ENCODE measurements around the gene PTPRM. TPM values are rescaled to one million over a fixed set of nuclear protein-coding genes. Genes with fewer than 3 reads are reported as not detected.
A peak's percentile ranks its signal among the peaks of the same experiment; 100 is the strongest.

The PTPRM gene
- total RNA-seq, 1 experiment from 2014 or later, result 45.6 TPM

- Histone ChIP-seq H2AFZ (ENCODE audit: low read length) (no peak overlapping the region), H3K9ac (ENCODE audit: low read length) (no peak overlapping the region), H4K20me1 (ENCODE audit: low read length) (no peaks in the 10 kb centered on the region), H3K79me2 (ENCODE audit: low read length) (no peaks in the 10 kb centered on the region), H3K4me3 (ENCODE audit: low read length) (no peak overlapping the region), H3F3A (ENCODE audit: low read length, unreplicated experiment) (no peaks in the 10 kb centered on the region), H3K9me2 (replicated peaks; ENCODE audit: low read length) (no peaks in the 10 kb centered on the region), H3K4me2 (ENCODE audit: low read length) (no peak overlapping the region), H3K27ac (ENCODE audit: low read length) (no peak overlapping the region), H3K36me3 (ENCODE audit: low read depth, low read length) (no peaks in the 10 kb centered on the region), H3K4me1 (ENCODE audit: insufficient read depth, low read length) (peaks cover 19% of the 10 kb centered on the region), H3K27me3 (ENCODE audit: low read length) (no peaks in the 10 kb centered on the region), H3K9me3 (ENCODE audit: low read length) (no peaks in the 10 kb centered on the region)
- no TSS peak for BruUV-seq (replicated peaks)
- ChIA-PET CTCF (no interaction called here), POLR2A (ENCODE audit: unreplicated experiment) (interaction anchor here (0.6 kb wide), 1 partner anchor 262 kb away, joined by 6 read pairs; no protein-coding TSS in a partner anchor)
- TF ChIP-seq EZH2 (IDR thresholded peaks at IDR 0.05; ENCODE audit: low read length, unreplicated experiment) (no peak), CTCF (conservative IDR thresholded peaks at IDR 0.05; ENCODE audit: low read depth, low read length) (no peak), EZH2phosphoT487 (IDR thresholded peaks at IDR 0.05; ENCODE audit: borderline replicate concordance, low read length) (no peak)
- ATAC-seq (no peak), DNase-seq (no peak)
- intact Hi-C loops (cut with micrococcal nuclease), result no loop called here
Observed at GRCh38 chr18:7775843-7776242, 208.7 kb downstream of the PTPRM start.

DNA sequence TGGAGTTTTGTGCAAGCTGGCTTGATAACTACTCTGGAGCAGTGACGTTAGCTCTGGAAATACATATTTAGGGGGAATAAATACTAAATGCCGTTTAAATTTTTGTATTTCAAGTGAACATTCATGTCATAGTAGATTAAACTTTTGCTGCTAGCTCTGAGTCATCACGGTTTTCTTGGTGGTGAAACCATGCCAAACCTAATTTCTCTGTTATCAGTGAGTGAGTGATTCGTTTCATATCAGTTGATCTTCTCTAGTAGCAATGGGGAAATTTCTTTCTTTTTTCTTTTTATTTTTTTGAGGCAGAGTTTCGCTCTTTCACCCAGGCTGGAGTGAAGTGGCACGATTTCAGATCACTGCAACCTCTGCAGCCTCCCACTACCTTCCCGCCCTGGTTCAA lies 211.1 kb downstream of the PTPRM start:
- POLR2A ChIA-PET (ENCODE audit: unreplicated experiment), result no interaction called here
- Histone ChIP-seq H3F3A (ENCODE audit: low read length, unreplicated experiment) (no peaks in the 10 kb centered on the region), H3K27me3 (ENCODE audit: low read length) (no peaks in the 10 kb centered on the region), H3K4me3 (ENCODE audit: low read length) (no peak overlapping the region), H3K4me2 (ENCODE audit: low read length) (no peak overlapping the region), H2AFZ (ENCODE audit: low read length) (no peak overlapping the region), H3K9me3 (ENCODE audit: low read length) (no peaks in the 10 kb centered on the region), H3K9ac (ENCODE audit: low read length) (no peak overlapping the region), H3K9me2 (replicated peaks; ENCODE audit: low read length) (no peaks in the 10 kb centered on the region), H3K36me3 (ENCODE audit: low read depth, low read length) (no peaks in the 10 kb centered on the region), H3K27ac (ENCODE audit: low read length) (no peak overlapping the region), H4K20me1 (ENCODE audit: low read length) (no peaks in the 10 kb centered on the region), H3K4me1 (ENCODE audit: insufficient read depth, low read length) (peaks cover 19% of the 10 kb centered on the region), H3K79me2 (ENCODE audit: low read length) (no peaks in the 10 kb centered on the region)
- CTCF ChIA-PET, result interaction anchor here (1.7 kb wide), 1 partner anchor 211 kb away, joined by 4 read pairs; the partner anchor contains the start of gene PTPRM
- TF ChIP-seq CTCF (conservative IDR thresholded peaks at IDR 0.05; ENCODE audit: low read depth, low read length) (no peak), EZH2 (IDR thresholded peaks at IDR 0.05; ENCODE audit: low read length, unreplicated experiment) (no peak), EZH2phosphoT487 (IDR thresholded peaks at IDR 0.05; ENCODE audit: borderline replicate concordance, low read length) (no peak)
- DNase-seq (peak; percentile 33), ATAC-seq (no peak)
- intact Hi-C loops (cut with micrococcal nuclease), result no loop called here
- BruUV-seq (replicated peaks), result no TSS peak

DNA sequence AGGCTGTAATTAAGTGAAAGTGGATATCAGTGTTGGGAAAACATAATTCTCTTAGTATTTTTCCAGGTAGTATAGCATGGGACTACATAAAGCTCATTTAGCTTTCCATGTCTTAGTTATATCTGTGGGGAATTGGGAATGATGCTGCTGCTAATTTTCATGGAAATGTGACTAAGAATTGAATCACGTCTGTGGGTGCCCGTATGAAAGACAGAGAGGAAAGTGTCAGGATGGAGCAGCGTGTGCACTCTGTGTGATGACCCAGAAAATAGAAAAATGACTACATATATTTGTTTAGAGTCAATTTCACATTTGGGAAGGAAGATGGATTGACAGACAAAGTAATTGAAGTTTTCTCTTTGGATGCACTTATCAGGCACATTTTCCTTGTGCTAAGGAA lies 212.1 kb downstream of the PTPRM start:
- Histone ChIP-seq H3K9me3 (ENCODE audit: low read length) (no peaks in the 10 kb centered on the region), H3K36me3 (ENCODE audit: low read depth, low read length) (no peaks in the 10 kb centered on the region), H3K4me1 (ENCODE audit: insufficient read depth, low read length) (peaks cover 19% of the 10 kb centered on the region), H3K9me2 (replicated peaks; ENCODE audit: low read length) (no peaks in the 10 kb centered on the region), H3K9ac (ENCODE audit: low read length) (no peak overlapping the region), H4K20me1 (ENCODE audit: low read length) (no peaks in the 10 kb centered on the region), H3K79me2 (ENCODE audit: low read length) (no peaks in the 10 kb centered on the region), H2AFZ (ENCODE audit: low read length) (no peak overlapping the region), H3K4me2 (ENCODE audit: low read length) (no peak overlapping the region; the same call in 1 of the 2 replicates), H3K27me3 (ENCODE audit: low read length) (no peaks in the 10 kb centered on the region), H3K27ac (ENCODE audit: low read length) (no peak overlapping the region), H3K4me3 (ENCODE audit: low read length) (no peak overlapping the region), H3F3A (ENCODE audit: low read length, unreplicated experiment) (no peaks in the 10 kb centered on the region)
- TF ChIP-seq EZH2phosphoT487 (IDR thresholded peaks at IDR 0.05; ENCODE audit: borderline replicate concordance, low read length) (no peak), EZH2 (IDR thresholded peaks at IDR 0.05; ENCODE audit: low read length, unreplicated experiment) (no peak), CTCF (conservative IDR thresholded peaks at IDR 0.05; ENCODE audit: low read depth, low read length) (no peak)
- ChIA-PET CTCF (interaction anchor here (1.7 kb wide), 1 partner anchor 212 kb away, joined by 4 read pairs; the partner anchor contains the start of gene PTPRM), POLR2A (ENCODE audit: unreplicated experiment) (interaction anchor here (0.6 kb wide), 1 partner anchor 33 kb away, joined by 4 read pairs; no protein-coding TSS in a partner anchor)
- peak; percentile 54 for DNase-seq
- BruUV-seq (replicated peaks), result no TSS peak
- peak; percentile 88 for ATAC-seq
- intact Hi-C loops (cut with micrococcal nuclease), result no loop called here
